Measurements from ENCODE around the gene GATB. TPM values are rescaled to one million over a fixed set of nuclear protein-coding genes. Genes with fewer than 3 reads are reported as not detected.

Gene GATB
- 11.7 TPM for total RNA-seq
- polyA plus RNA-seq: 12.8 TPM

GRCh38 chr4:151760712-151761661 is at the start of gene GATB:
Gene GATB (minus strand): TSS chr4:151761007. CDS start chr4:151760982, 25 bp downstream.
- 6% methylated on average over 35 of the region's 35 CpGs for WGBS
- no peaks in the 10 kb centered on the region for H3K36me3 ChIP-seq (ENCODE audit: insufficient read depth)

GRCh38 chr4:151810476-151810875 is 49.7 kb upstream of the GATB start:
- H3K27ac ChIP-seq (ENCODE audit: low read depth): no peak overlapping the region
- no peaks in the 10 kb centered on the region for H3K4me1 ChIP-seq (ENCODE audit: insufficient read depth)
- DNase-seq (ENCODE audit: extremely low spot score): no peak
- 89% methylated on average over 4 of the region's 4 CpGs for WGBS
- no peaks in the 10 kb centered on the region for H3K36me3 ChIP-seq (ENCODE audit: insufficient read depth)
- H3K4me3 ChIP-seq (ENCODE audit: low read depth, low read length): no peak overlapping the region

More at GRCh38 chr4:151760712-151761661, at the start of gene GATB:
- Histone ChIP-seq H3K4me1 (ENCODE audit: insufficient read depth) (no peaks in the 10 kb centered on the region), H3K27ac (ENCODE audit: low read depth) (no peak within 1 kb of the TSS), H3K4me3 (ENCODE audit: low read depth, low read length) (peak within 1 kb of the TSS; percentile 86)
- DNase-seq (ENCODE audit: extremely low spot score): peak; percentile 96

DNA sequence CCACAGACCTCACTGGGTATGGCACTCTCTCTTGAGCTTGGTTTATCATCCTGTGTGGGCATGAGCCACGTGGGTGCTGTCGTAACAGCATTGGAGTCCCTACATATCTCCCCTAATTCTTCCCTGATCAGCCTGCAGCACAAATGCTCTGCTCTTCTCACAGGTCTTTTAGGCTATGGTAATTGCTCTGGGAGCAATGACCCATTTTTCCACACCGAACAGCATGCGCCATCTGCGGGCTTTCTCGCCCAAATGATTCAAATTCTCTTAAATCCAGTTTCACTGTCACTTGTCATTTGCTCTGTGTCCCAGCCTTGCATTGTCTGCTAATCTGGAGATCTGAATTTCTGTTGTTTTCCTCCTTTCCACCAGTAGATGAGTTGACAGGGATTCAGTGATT is 48.9 kb upstream of the GATB start:
- Histone ChIP-seq H3K4me1 (ENCODE audit: insufficient read depth) (no peaks in the 10 kb centered on the region), H3K36me3 (ENCODE audit: insufficient read depth) (no peaks in the 10 kb centered on the region), H3K4me3 (ENCODE audit: low read depth, low read length) (no peak overlapping the region), H3K27ac (ENCODE audit: low read depth) (no peak overlapping the region)
- DNase-seq (ENCODE audit: extremely low spot score): no peak
- WGBS: 93% methylated on average over 6 of the region's 6 CpGs

- WGBS: 94% methylated on average over 4 of the region's 4 CpGs
These were observed 47.7 kb upstream of the GATB start for GRCh38 chr4:151808542-151808941.

DNA sequence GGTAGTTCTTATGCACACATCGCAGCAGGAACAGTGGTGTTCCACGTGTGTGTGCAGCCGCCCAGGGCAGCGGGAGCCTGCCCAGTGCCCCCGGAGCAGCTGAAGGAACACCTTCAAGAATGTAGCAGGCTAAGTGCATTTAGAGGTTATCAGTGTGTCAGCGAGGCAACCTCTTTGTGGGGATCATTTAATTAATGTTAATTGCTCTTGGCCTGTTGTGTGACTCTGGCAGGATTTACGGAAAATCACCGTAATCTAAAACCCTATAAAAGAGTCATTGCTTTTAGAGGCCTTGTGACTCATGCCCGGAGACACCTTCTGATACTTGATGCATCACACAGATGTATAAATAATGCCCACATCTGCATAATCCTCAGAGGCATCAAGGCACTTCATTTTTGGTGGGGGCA is 47.3 kb upstream of the GATB start:
- no peak for DNase-seq (ENCODE audit: extremely low spot score)
- Histone ChIP-seq H3K36me3 (ENCODE audit: insufficient read depth) (no peaks in the 10 kb centered on the region), H3K4me3 (ENCODE audit: low read depth, low read length) (no peak overlapping the region), H3K4me1 (ENCODE audit: insufficient read depth) (no peaks in the 10 kb centered on the region), H3K27ac (ENCODE audit: low read depth) (no peak overlapping the region)
- WGBS: 59% methylated on average over 9 of the region's 9 CpGs

More at GRCh38 chr4:151808542-151808941, 47.7 kb upstream of the GATB start:
- Histone ChIP-seq H3K27ac (ENCODE audit: low read depth) (no peak overlapping the region), H3K36me3 (ENCODE audit: insufficient read depth) (no peaks in the 10 kb centered on the region), H3K4me1 (ENCODE audit: insufficient read depth) (no peaks in the 10 kb centered on the region), H3K4me3 (ENCODE audit: low read depth, low read length) (no peak overlapping the region)
- no peak for DNase-seq (ENCODE audit: extremely low spot score)

GRCh38 chr4:151807220-151807619 is 46.4 kb upstream of the GATB start:
- no peak overlapping the region for H3K27ac ChIP-seq (ENCODE audit: low read depth)
- WGBS: 46% methylated on average over 7 of the region's 7 CpGs
- H3K4me1 ChIP-seq (ENCODE audit: insufficient read depth): no peaks in the 10 kb centered on the region
- no peak overlapping the region for H3K4me3 ChIP-seq (ENCODE audit: low read depth, low read length)
- no peaks in the 10 kb centered on the region for H3K36me3 ChIP-seq (ENCODE audit: insufficient read depth)
- no peak for DNase-seq (ENCODE audit: extremely low spot score)

GRCh38 chr4:151806511-151806927 is 45.7 kb upstream of the GATB start:
- DNase-seq (ENCODE audit: extremely low spot score): no peak
- WGBS: 21% methylated on average over 6 of the region's 6 CpGs
- Histone ChIP-seq H3K27ac (ENCODE audit: low read depth) (no peak overlapping the region), H3K36me3 (ENCODE audit: insufficient read depth) (no peaks in the 10 kb centered on the region), H3K4me3 (ENCODE audit: low read depth, low read length) (no peak overlapping the region), H3K4me1 (ENCODE audit: insufficient read depth) (no peaks in the 10 kb centered on the region)

- 77% methylated on average over 1 of the region's 1 CpG for WGBS
- Histone ChIP-seq H3K4me1 (ENCODE audit: insufficient read depth) (no peaks in the 10 kb centered on the region), H3K4me3 (ENCODE audit: low read depth, low read length) (no peak overlapping the region), H3K36me3 (ENCODE audit: insufficient read depth) (no peaks in the 10 kb centered on the region), H3K27ac (ENCODE audit: low read depth) (no peak overlapping the region)
- no peak for DNase-seq (ENCODE audit: extremely low spot score)
These were observed 44.0 kb upstream of the GATB start for GRCh38 chr4:151804821-151805220.

- 89% methylated on average over 4 of the region's 4 CpGs for WGBS
- no peak overlapping the region for H3K27ac ChIP-seq (ENCODE audit: low read depth)
These were observed 43.4 kb upstream of the GATB start for GRCh38 chr4:151804086-151804630.

GRCh38 chr4:151803246-151803645 is 42.4 kb upstream of the GATB start:
- no peaks in the 10 kb centered on the region for H3K36me3 ChIP-seq (ENCODE audit: insufficient read depth)
- no peak overlapping the region for H3K4me3 ChIP-seq (ENCODE audit: low read depth, low read length)
- WGBS: 68% methylated on average over 4 of the region's 4 CpGs
- no peak for DNase-seq (ENCODE audit: extremely low spot score)
- H3K4me1 ChIP-seq (ENCODE audit: insufficient read depth): no peaks in the 10 kb centered on the region
- no peak overlapping the region for H3K27ac ChIP-seq (ENCODE audit: low read depth)

More at GRCh38 chr4:151804086-151804630, 43.4 kb upstream of the GATB start:
- Histone ChIP-seq H3K36me3 (ENCODE audit: insufficient read depth) (no peaks in the 10 kb centered on the region), H3K4me3 (ENCODE audit: low read depth, low read length) (no peak overlapping the region), H3K4me1 (ENCODE audit: insufficient read depth) (no peaks in the 10 kb centered on the region)
- DNase-seq (ENCODE audit: extremely low spot score): no peak

- 72% methylated on average over 15 of the region's 15 CpGs for WGBS
- DNase-seq (ENCODE audit: extremely low spot score): no peak
- Histone ChIP-seq H3K4me3 (ENCODE audit: low read depth, low read length) (no peak overlapping the region), H3K36me3 (ENCODE audit: insufficient read depth) (no peaks in the 10 kb centered on the region), H3K4me1 (ENCODE audit: insufficient read depth) (no peaks in the 10 kb centered on the region), H3K27ac (ENCODE audit: low read depth) (no peak overlapping the region)
These were observed 41.0 kb upstream of the GATB start for GRCh38 chr4:151801547-151802516.

DNA sequence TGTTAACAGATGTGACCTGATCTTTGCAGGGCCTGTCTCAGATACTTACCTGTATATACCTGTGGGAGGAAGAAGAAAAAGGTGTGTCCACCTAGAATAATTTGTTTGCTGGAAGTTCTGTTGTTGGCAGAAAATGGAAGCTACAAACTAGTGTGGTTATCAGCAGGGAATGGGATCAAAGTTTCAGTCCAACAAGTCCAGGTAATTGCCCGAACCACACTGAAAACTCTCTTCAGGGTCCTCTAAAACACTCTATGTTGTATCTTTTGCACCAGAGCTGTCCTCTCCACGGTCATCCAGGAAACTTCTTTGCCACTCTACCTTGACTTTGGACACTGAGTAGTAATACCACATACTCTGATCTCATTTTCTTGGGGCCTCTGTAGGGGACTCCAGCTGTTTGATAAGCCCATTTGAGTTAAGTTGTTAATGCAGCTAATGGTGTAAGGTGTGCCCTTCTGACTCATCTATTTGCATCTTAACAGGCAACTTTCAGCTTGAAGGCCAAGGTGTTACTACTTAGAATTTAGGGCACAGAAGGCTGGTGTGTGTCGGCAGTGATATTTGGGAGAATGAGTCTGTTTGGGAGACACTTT is 38.7 kb upstream of the GATB start:
- no peaks in the 10 kb centered on the region for H3K4me1 ChIP-seq (ENCODE audit: insufficient read depth)
- H3K27ac ChIP-seq (ENCODE audit: low read depth): no peak overlapping the region
- no peak overlapping the region for H3K4me3 ChIP-seq (ENCODE audit: low read depth, low read length)
- DNase-seq (ENCODE audit: extremely low spot score): no peak
- 83% methylated on average over 3 of the region's 3 CpGs for WGBS
- no peaks in the 10 kb centered on the region for H3K36me3 ChIP-seq (ENCODE audit: insufficient read depth)
